Muscle layer of duodenum (tissue), 2 donors: Measurements from ENCODE around the gene SIK3.

ENCODE experiments used
- H3K27ac ChIP-seq: one replicate; pipeline ENCODE4 v1.7.0; 2013; ENCODE audit warnings: mild to moderate bottlenecking, low read length
- H3K27me3 ChIP-seq: one replicate; pipeline ENCODE4 v1.7.0; 2013; ENCODE audit warnings: low read depth, mild to moderate bottlenecking, control low read depth, low read length
- H3K36me3 ChIP-seq, 2 donors: one replicate each; pipeline ENCODE4 v1.7.0; 2013; ENCODE audit warnings: low read length in 2 of 2, control low read depth in 1 of 2, mild to moderate bottlenecking in 1 of 2; ENCODE audit not compliant: insufficient read depth in 2 of 2, control insufficient read depth in 1 of 2
- H3K4me1 ChIP-seq, 2 donors: one replicate each; pipeline ENCODE4 v1.7.0; 2013; ENCODE audit warnings: low read length in 2 of 2, mild to moderate bottlenecking in 2 of 2, control low read depth in 1 of 2, moderate library complexity in 1 of 2; ENCODE audit not compliant: insufficient read depth in 2 of 2, control insufficient read depth in 1 of 2
- H3K4me3 ChIP-seq, 2 donors: one replicate each; pipeline ENCODE4 v1.7.0; 2013; ENCODE audit warnings: low read length in 2 of 2, low read depth in 1 of 2, mild to moderate bottlenecking in 1 of 2
- H3K9me3 ChIP-seq, 2 donors: one replicate each; pipeline ENCODE4 v1.7.0; 2013; ENCODE audit warnings: low read length in 2 of 2, control low read depth in 1 of 2, mild to moderate bottlenecking in 1 of 2; ENCODE audit not compliant: control insufficient read depth in 1 of 2
- donor health status: healthy.

Gene SIK3

DNA sequence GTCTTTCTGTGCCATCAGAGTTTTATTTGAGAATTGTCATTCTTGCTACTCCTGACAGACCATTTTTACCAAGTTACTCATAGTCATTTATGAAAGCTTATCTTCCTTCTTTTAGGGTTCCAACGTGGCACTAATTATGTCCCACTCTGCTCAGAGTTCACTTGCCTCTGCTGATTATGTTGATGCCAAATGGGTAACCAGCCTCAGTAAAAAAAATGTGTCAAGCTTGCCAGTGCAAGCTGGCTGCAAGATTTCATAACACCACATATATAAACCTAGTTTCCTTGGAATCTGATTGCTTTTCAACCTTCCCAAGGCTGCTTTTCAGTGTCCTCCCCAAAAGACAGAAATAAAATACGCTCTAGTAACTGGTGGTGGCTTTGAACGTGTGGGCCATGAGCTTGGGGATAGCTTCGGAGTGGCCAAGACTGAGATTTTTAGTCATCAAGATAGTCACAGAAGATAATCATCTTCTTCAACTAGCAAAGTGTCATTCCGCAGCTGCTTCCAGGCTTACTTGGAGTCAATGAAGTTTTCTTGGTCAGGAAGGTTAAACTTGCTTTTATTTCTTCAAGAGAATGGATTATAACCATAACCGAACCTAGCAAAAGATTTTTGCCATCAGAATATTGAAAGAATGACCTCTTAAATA lies 231.3 kb downstream of the SIK3 start:
- Histone ChIP-seq H3K36me3 (peaks cover 69 to 81% of the 10 kb centered on the region in 2 donors), H3K9me3 (no peaks in the 10 kb centered on the region), H3K27ac (no peak overlapping the region), H3K4me3 (no peak overlapping the region), H3K4me1 (no peaks in the 10 kb centered on the region), H3K27me3 (no peaks in the 10 kb centered on the region)

DNA sequence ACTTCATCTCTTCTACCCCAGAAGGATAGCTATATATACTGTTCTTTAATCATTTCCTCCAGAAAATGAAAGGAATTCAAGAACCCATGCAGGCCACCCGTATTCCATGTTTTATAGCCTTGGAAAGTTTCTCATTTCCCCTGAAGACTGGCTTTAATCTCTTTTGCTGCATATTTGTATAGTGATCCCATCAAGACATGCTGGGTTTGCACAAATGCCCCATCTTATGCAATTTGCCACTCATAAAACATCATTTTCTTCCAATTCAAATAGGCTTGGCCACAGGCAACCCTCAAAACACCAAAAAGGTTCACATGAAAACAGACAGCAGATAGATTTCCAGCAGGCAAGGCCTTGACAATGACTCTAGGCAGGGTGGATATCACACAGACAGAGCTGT lies 232.5 kb downstream of the SIK3 start:
- H3K4me3 ChIP-seq = no peak overlapping the region
- H3K36me3 ChIP-seq = peaks cover 76 to 87% of the 10 kb centered on the region in 2 donors
- H3K4me1 ChIP-seq = no peaks in the 10 kb centered on the region
- no peaks in the 10 kb centered on the region for H3K27me3 ChIP-seq
- H3K9me3 ChIP-seq = no peaks in the 10 kb centered on the region
- H3K27ac ChIP-seq = no peak overlapping the region

DNA sequence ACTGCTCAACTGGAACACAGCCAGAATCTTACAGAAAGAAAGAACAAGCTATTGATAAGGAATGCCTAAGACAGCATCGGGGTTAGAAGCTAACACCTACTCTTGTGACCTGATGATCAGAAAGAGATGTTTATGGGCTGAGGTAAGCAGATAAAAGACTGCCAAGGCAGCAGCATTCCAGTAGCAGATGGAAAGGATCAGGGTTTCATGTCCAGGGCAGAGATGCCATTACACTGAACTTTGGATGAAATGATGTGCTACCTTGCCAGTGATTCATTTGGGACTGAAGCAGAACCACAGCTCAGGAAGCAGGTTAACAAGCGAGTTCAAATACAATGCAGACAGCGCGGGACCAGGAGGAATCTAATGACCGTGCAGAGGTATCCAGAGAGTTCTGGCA lies 233.7 kb downstream of the SIK3 start:
- peaks cover 72 to 90% of the 10 kb centered on the region in 2 donors for H3K36me3 ChIP-seq
- no peaks in the 10 kb centered on the region for H3K4me1 ChIP-seq
- no peak overlapping the region for H3K27ac ChIP-seq

DNA sequence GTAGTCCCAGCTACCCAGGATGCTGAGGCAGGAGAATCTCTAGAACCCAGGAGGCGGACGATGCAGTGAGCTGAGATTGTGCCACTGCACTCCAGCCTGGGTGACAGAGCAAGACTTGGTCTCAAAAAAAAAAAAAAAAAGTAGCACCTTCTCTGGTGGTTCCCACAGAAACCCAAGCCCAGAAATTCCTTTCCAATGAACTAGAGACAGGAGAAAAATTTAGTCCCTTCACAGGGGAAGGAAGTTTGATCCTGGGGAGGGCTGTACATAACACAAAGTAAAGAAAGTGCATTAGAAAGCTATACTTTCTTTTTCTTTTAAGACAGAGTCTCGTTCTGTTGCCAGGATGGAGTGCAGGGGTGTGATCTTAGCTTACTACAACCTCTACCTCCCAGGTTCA lies 235.3 kb downstream of the SIK3 start:
- H3K36me3 ChIP-seq = peaks cover 79 to 92% of the 10 kb centered on the region in 2 donors

More for the DNA sequence above, 233.7 kb downstream of the SIK3 start:
- no peaks in the 10 kb centered on the region for H3K27me3 ChIP-seq
- H3K9me3 ChIP-seq = no peaks in the 10 kb centered on the region
- no peak overlapping the region for H3K4me3 ChIP-seq

DNA sequence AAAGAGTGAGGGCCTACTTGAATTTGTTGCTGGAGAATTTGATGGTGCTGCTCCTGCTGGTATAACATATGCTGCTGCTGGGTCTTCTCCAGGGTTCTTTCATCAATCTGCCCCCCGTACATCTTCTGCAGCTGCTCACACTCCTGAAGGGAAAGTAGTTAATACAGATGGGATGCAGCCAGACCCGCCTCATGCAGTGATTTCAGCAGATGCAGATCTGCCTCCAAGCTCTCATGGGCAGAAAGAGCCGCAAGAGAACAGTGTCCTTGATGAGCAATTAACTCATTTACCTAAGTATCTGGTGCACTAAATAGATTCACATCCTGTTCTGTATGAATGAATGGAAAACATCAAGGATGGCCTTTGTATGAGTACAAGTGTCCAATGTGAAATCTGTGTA lies 236.0 kb downstream of the SIK3 start:
- no peaks in the 10 kb centered on the region for H3K4me1 ChIP-seq
- H3K9me3 ChIP-seq = no peaks in the 10 kb centered on the region
- no peak overlapping the region for H3K27ac ChIP-seq
- H3K27me3 ChIP-seq = no peaks in the 10 kb centered on the region
- H3K36me3 ChIP-seq = peaks cover 76 to 92% of the 10 kb centered on the region in 2 donors
- no peak overlapping the region for H3K4me3 ChIP-seq

More for the DNA sequence above, 235.3 kb downstream of the SIK3 start:
- H3K9me3 ChIP-seq = no peaks in the 10 kb centered on the region
- no peak overlapping the region for H3K27ac ChIP-seq
- no peak overlapping the region for H3K4me3 ChIP-seq
- H3K4me1 ChIP-seq = no peaks in the 10 kb centered on the region
- no peaks in the 10 kb centered on the region for H3K27me3 ChIP-seq

DNA sequence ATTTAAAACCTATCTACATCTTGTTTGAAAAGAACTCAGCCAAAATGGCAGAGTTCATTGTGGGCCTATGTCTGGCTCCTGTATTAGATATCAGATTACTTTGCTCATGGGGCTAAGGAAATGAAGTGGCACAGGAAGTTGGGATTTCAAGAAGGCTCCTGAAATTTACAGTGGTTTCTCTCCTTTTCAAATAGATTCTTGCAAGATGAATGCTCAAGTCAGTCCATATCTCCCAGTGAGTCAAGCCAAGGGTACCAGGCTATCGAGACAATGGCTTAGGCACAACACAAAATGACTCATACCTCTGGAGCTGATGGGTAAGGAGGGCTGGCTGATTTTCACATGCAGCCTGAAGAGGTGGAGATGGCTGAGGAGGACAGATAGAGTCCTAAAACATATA lies 236.7 kb downstream of the SIK3 start:
- no peak overlapping the region for H3K4me3 ChIP-seq
- H3K27me3 ChIP-seq = no peaks in the 10 kb centered on the region
- H3K4me1 ChIP-seq = no peaks in the 10 kb centered on the region
- H3K36me3 ChIP-seq = peaks cover 70 to 89% of the 10 kb centered on the region in 2 donors
- no peaks in the 10 kb centered on the region for H3K9me3 ChIP-seq
- no peak overlapping the region for H3K27ac ChIP-seq

DNA sequence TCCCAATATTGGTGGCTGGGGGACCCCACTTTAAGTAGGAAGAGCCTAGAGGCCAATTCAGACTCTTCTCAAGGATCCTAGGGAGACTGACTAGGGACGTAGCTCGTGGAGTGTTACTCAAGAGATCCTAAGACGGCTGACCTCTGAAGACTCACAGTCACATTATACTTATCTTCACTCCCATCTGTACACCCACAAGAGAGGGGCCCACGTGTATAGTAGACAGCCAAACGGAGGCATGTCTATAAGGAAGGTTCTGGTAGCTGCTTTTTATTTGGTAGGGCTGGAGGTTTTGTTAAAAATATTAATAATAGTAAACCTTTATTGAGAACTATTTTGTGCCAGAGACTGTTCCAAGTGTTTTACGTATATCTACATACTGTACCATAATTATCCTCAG lies 237.9 kb downstream of the SIK3 start:
- peaks cover 64 to 84% of the 10 kb centered on the region in 2 donors for H3K36me3 ChIP-seq

DNA sequence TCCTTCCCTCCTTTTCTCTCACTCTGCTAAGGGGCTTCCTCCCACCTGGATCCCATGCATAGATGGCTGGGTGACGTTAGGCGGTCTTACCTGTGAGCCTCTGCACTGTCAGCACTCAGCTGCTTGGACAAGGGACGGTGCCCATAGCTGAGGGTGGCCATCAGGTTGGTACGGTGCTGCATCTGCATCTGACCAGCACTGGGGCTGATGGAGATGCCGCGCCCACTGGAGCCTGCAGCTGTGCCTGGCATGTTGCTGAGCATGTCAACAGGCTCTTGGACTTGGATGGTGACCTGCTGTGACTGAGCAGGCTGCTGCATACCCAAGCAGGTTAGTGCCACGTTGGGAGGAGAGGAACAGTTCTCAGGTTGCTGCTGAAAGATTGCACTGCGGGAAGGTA lies 239.1 kb downstream of the SIK3 start:
- Histone ChIP-seq H3K4me3 (no peak overlapping the region), H3K4me1 (no peaks in the 10 kb centered on the region), H3K9me3 (no peaks in the 10 kb centered on the region), H3K27me3 (no peaks in the 10 kb centered on the region), H3K27ac (no peak overlapping the region), H3K36me3 (peaks cover 55 to 81% of the 10 kb centered on the region in 2 donors)

More for the DNA sequence above, 237.9 kb downstream of the SIK3 start:
- Histone ChIP-seq H3K4me3 (no peak overlapping the region), H3K9me3 (no peaks in the 10 kb centered on the region), H3K4me1 (no peaks in the 10 kb centered on the region), H3K27me3 (no peaks in the 10 kb centered on the region), H3K27ac (no peak overlapping the region)

DNA sequence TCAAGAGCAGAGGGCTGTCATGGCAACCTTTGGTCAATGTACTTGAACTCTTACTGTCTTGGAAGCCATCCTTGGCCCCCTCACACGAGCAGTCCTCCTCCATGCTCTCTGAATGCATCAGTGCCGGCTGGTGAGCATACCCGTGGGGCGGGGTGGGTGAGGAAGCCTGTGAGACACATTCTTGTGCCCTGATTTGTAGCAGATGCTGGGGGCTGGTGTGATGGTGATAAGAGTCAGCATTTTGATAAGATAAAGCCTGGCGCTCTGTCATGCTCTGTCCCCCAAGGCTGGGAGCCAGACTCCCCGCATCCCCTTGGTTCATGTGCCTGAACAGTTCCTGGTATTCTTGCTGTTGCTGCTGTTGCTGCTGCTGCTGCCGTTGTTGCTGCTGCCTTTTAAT lies 240.3 kb downstream of the SIK3 start:
- no peaks in the 10 kb centered on the region for H3K9me3 ChIP-seq
- H3K27ac ChIP-seq = no peak overlapping the region
- H3K27me3 ChIP-seq = no peaks in the 10 kb centered on the region
- H3K4me1 ChIP-seq = no peaks in the 10 kb centered on the region
- H3K36me3 ChIP-seq = peaks cover 45 to 71% of the 10 kb centered on the region in 2 donors
- H3K4me3 ChIP-seq = no peak overlapping the region

DNA sequence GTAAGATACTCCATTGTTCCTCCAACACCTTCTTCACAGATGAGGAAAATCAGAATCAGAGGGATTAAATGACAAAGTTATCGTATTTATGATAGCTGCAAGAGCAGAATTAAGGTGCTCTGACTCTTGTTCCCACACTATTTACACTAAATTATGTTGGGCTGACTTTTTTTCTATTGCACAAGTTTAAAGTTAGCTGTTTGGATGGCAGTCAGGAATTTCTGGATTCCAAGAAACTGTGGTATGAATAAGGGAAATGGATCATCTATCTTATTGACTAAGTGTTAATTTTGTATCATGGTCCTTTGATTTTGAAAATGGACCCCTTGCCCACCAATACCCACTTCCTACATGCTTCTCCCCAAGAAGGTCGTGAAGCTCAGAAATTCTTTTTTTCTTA lies 240.9 kb downstream of the SIK3 start:
- Histone ChIP-seq H3K9me3 (no peaks in the 10 kb centered on the region), H3K27ac (no peak overlapping the region), H3K36me3 (peaks cover 42 to 66% of the 10 kb centered on the region in 2 donors), H3K4me1 (peaks cover under 1 to 2% of the 10 kb centered on the region in 2 donors), H3K27me3 (no peaks in the 10 kb centered on the region), H3K4me3 (no peak overlapping the region)

DNA sequence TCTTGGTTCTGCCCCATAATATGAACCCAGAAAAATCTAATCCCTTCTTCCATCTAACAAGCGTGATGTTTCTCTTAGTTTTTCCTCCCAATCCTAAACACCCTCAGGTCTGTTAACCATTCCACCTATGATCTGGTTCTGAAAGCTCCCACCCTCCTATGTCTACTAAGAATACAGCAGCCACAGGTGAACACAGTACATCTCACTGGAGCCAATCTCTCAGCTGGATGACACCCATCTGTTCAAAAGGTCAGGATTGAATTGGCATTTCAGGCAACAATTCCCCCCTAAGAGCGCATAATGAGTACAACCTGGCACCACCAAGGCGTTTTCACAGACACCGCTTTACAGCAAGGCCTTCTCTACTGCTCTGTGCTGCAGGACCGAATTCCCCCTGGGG lies 241.8 kb downstream of the SIK3 start:
- no peak overlapping the region for H3K27ac ChIP-seq
- H3K4me1 ChIP-seq = peaks cover 5 to 7% of the 10 kb centered on the region in 2 donors
- H3K9me3 ChIP-seq = no peaks in the 10 kb centered on the region
- H3K4me3 ChIP-seq = no peak overlapping the region
- H3K27me3 ChIP-seq = no peaks in the 10 kb centered on the region
- peaks cover 34 to 65% of the 10 kb centered on the region in 2 donors for H3K36me3 ChIP-seq

DNA sequence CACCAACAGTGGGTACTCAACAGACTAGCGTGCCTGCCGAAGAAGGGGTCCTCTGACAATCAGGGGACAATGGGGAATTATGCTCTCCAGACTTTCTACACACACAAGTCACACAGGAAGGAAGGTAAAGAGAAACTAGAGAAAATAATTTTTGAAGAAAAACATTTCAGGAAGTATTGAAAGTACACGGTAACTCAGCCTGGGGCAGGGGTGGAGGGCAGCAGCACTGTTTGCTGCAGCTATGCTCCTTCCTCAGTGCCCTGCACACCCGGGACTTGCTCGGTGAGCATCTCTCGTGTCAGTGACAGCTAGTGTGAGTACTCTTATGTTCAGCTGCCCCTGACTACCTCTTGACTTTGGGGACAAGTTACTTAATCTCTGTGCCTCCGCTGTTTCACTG lies 242.8 kb downstream of the SIK3 start:
- H3K27ac ChIP-seq = no peak overlapping the region
- peaks cover 24 to 58% of the 10 kb centered on the region in 2 donors for H3K36me3 ChIP-seq
- H3K9me3 ChIP-seq = no peaks in the 10 kb centered on the region
- H3K27me3 ChIP-seq = no peaks in the 10 kb centered on the region
- H3K4me1 ChIP-seq = peaks cover 5 to 7% of the 10 kb centered on the region in 2 donors
- H3K4me3 ChIP-seq = no peak overlapping the region
